Gastrocnemius medialis (tissue), 4 donors: ENCODE data around the gene VPS18. TPM values are rescaled to one million over a fixed set of nuclear protein-coding genes. Genes with fewer than 3 reads are reported as not detected.

Experiments used
- ATAC-seq, 2 donors: fragments of 150-250 bp; one replicate each; pipeline ENCODE4 v1.9.1; 2016
- DNase-seq, 2 donors: peaks; one replicate each; pipeline ENCODE4 v3.0.0-alpha.2; 2019
- H3K27ac ChIP-seq, 4 donors: fragments of 200-600 bp; sonication (generic); 1 replicate in 1 of 4; 2 replicates in 3 of 4; pipeline ENCODE4 v1.5.1; 2016 to 2018; ENCODE audit warnings: mild to moderate bottlenecking in 2 of 4, moderate library complexity in 1 of 4
- H3K27me3 ChIP-seq, 3 donors: fragments of 200-600 bp; sonication (generic) in 2 of 3; 1 replicate in 1 of 3; 2 replicates in 2 of 3; pipeline versions ENCODE4 v1.5.1 to v1.6.0; 2016 to 2019; ENCODE audit warnings: mild to moderate bottlenecking in 1 of 3, moderate library complexity in 1 of 3
- H3K36me3 ChIP-seq, 2 donors: fragments of 200-600 bp; sonication (generic) in 1 of 2; one replicate each; pipeline ENCODE4 v1.5.1; 2017 to 2018
- H3K4me1 ChIP-seq, 2 donors: fragments of 200-600 bp; sonication (generic) in 1 of 2; one replicate each; pipeline ENCODE4 v1.5.1; 2016 to 2017; ENCODE audit warnings: mild to moderate bottlenecking in 2 of 2
- H3K4me3 ChIP-seq, 4 donors: fragments of 200-600 bp; sonication (generic) in 3 of 4; 1 replicate in 1 of 4; 2 replicates in 3 of 4; pipeline ENCODE4 v1.5.1; 2016 to 2019; ENCODE audit warnings: mild to moderate bottlenecking in 2 of 4
- H3K9me3 ChIP-seq, 3 donors: fragments of 200-600 bp; sonication (generic) in 2 of 3; 1 replicate in 1 of 3; 2 replicates in 2 of 3; pipeline ENCODE4 v1.5.1; 2016 to 2019
- CTCF ChIP-seq, 5 experiments: fragments of 450-650 bp in 3 of 5; fragments of 200-600 bp in 2 of 5; sonication (generic) in 2 of 5; IDR thresholded peaks in 4 of 5; conservative IDR thresholded peaks in 1 of 5; 1 replicate in 4 of 5; 2 replicates in 1 of 5; pipeline ENCODE4 v1.5.1; 2016 to 2019; ENCODE audit warnings: antibody characterized with exemption in 5 of 5, mild to moderate bottlenecking in 3 of 5, moderate library complexity in 3 of 5
- POLR2A ChIP-seq, 2 donors: fragments of 450-650 bp; IDR thresholded peaks; one replicate each; pipeline ENCODE4 v1.6.1; 2017; ENCODE audit warnings: antibody characterized with exemption in 2 of 2, mild to moderate bottlenecking in 2 of 2, moderate library complexity in 2 of 2
- in situ Hi-C, 4 donors: fragments of 200-750 bp; cut with MboI; loops; one replicate each; pipeline versions ENCODE4 v1.15.0 to v1.8.0; 2017; ENCODE audit warnings: low sequenced_read_pairs in 4 of 4
- intact Hi-C: fragments of 100-400 bp; cut with DNase I; formaldehyde crosslinking; loops from one replicate; pipeline ENCODE4 v1.15.1; 2023; ENCODE audit warnings: low total_unique reads
- total RNA-seq, 4 donors: library from RNA; depleted of rRNA; stranded (reverse); fragments of >200 nt; gene quantifications; one replicate each; pipeline versions ENCODE4 v1.1.0 to v1.2.3, GENCODE V29; 2016

Gene VPS18
- total RNA-seq, 4 donors from 2014 or later: 18.5 to 26.1 (median 19.3) TPM

- no peaks in the 10 kb centered on the region for H3K9me3 ChIP-seq
- H3K36me3 ChIP-seq: no peaks in the 10 kb centered on the region
- peak overlapping the region; percentile 77 to 85 (median 82) for H3K27ac ChIP-seq
- H3K4me3 ChIP-seq: no peak overlapping the region
- peaks cover 0 to 4% (median 0%) of the 10 kb centered on the region in 3 donors for H3K27me3 ChIP-seq
- in situ Hi-C loops: no loop called here
- intact Hi-C loops: loop anchor here (1.0 kb wide), 1 partner anchor 32 kb away; no protein-coding TSS in a partner anchor
- peaks cover 27 to 54% of the 10 kb centered on the region in 2 donors for H3K4me1 ChIP-seq
- TF ChIP-seq POLR2A (IDR thresholded peaks at IDR 0.05): no peak
- TF ChIP-seq CTCF (IDR thresholded peaks at IDR 0.05 in 4 of 5, conservative IDR thresholded peaks at IDR 0.05 in 1 of 5): peak; percentile 36 to 61 (median 56)
- ATAC-seq (peak; percentile 17 to 39), DNase-seq (peak in 1 of 2 donors; percentile 68)
Measured at GRCh38 chr15:40937762-40938535, 43.7 kb downstream of the VPS18 start.

- Histone ChIP-seq H3K27me3 (peaks cover 0 to 4% (median 0%) of the 10 kb centered on the region in 3 donors), H3K4me1 (peaks cover 27 to 54% of the 10 kb centered on the region in 2 donors), H3K4me3 (no peak overlapping the region), H3K36me3 (no peaks in the 10 kb centered on the region), H3K9me3 (no peaks in the 10 kb centered on the region), H3K27ac (peak overlapping the region; percentile 77 to 85 (median 82))
- DNase-seq (no peak), ATAC-seq (no peak)
- intact Hi-C loops (no loop called here), in situ Hi-C loops (no loop called here)
- TF ChIP-seq CTCF (IDR thresholded peaks at IDR 0.05 in 4 of 5, conservative IDR thresholded peaks at IDR 0.05 in 1 of 5) (no peak), POLR2A (IDR thresholded peaks at IDR 0.05) (no peak)
Measured at GRCh38 chr15:40938536-40938870, 44.3 kb downstream of the VPS18 start.

- intact Hi-C loops: loop anchor here (2.0 to 5.0 kb wide), 3 partner anchors 37 to 292 kb away; partner anchors contain the start of genes CHP1 and EXD1
- H3K27ac ChIP-seq: peak overlapping the region; percentile 76 to 85 (median 82)
- H3K9me3 ChIP-seq: no peaks in the 10 kb centered on the region
- no peaks in the 10 kb centered on the region for H3K36me3 ChIP-seq
- peaks cover 0 to 4% (median 0%) of the 10 kb centered on the region in 3 donors for H3K27me3 ChIP-seq
- TF ChIP-seq CTCF (IDR thresholded peaks at IDR 0.05 in 4 of 5, conservative IDR thresholded peaks at IDR 0.05 in 1 of 5): no peak
- no peak for TF ChIP-seq POLR2A (IDR thresholded peaks at IDR 0.05)
- in situ Hi-C loops: loop anchor here in 1 of 4 donors (10.0 kb wide), 1 partner anchor 74 kb away; no protein-coding TSS in a partner anchor
- ATAC-seq (no peak), DNase-seq (no peak)
- peak overlapping the region; percentile 57 to 81 (median 68) for H3K4me3 ChIP-seq
- peaks cover 27 to 54% of the 10 kb centered on the region in 2 donors for H3K4me1 ChIP-seq
Measured at GRCh38 chr15:40940296-40940801, 46.1 kb downstream of the VPS18 start.

GRCh38 chr15:40941068-40941527, 46.8 kb downstream of the VPS18 start:
- peaks cover 27 to 54% of the 10 kb centered on the region in 2 donors for H3K4me1 ChIP-seq
- peak overlapping the region; percentile 76 to 85 (median 82) for H3K27ac ChIP-seq
- no peaks in the 10 kb centered on the region for H3K36me3 ChIP-seq
- DNase-seq: no peak
- in situ Hi-C loops (loop anchor here in 1 of 4 donors (10.0 kb wide), 1 partner anchor 74 kb away; no protein-coding TSS in a partner anchor), intact Hi-C loops (loop anchor here (2.0 to 5.0 kb wide), 3 partner anchors 36 to 291 kb away; partner anchors contain the start of genes CHP1 and EXD1)
- H3K9me3 ChIP-seq: no peaks in the 10 kb centered on the region
- ATAC-seq: no peak
- no peak for TF ChIP-seq POLR2A (IDR thresholded peaks at IDR 0.05)
- TF ChIP-seq CTCF (IDR thresholded peaks at IDR 0.05 in 4 of 5, conservative IDR thresholded peaks at IDR 0.05 in 1 of 5): no peak
- peak overlapping the region; percentile 57 to 81 (median 68) for H3K4me3 ChIP-seq
- H3K27me3 ChIP-seq: peaks cover 0 to 4% (median 0%) of the 10 kb centered on the region in 3 donors
